GM18505 (cell line): Measurements from ENCODE around the gene PDCD1.
"Not testable (repeated sequence)": the region's sequence is repeated elsewhere in the genome, so short reads cannot be mapped to it uniquely, and the experiment has no call there.

Experiments
- ATAC-seq: cut with Tn5 transposase; IDR thresholded peaks from one replicate; pipeline ENCODE4 v1.9.1; 2021; ENCODE audit not compliant: unreplicated experiment
- POLR2A ChIP-seq: IDR thresholded peaks from 4 replicates; pipeline ENCODE4 v1.6.1; 2011; ENCODE audit warnings: borderline replicate concordance; ENCODE audit not compliant: insufficient read depth, insufficient read length; ENCODE audit errors: extremely low read depth

PDCD1 gene

DNA sequence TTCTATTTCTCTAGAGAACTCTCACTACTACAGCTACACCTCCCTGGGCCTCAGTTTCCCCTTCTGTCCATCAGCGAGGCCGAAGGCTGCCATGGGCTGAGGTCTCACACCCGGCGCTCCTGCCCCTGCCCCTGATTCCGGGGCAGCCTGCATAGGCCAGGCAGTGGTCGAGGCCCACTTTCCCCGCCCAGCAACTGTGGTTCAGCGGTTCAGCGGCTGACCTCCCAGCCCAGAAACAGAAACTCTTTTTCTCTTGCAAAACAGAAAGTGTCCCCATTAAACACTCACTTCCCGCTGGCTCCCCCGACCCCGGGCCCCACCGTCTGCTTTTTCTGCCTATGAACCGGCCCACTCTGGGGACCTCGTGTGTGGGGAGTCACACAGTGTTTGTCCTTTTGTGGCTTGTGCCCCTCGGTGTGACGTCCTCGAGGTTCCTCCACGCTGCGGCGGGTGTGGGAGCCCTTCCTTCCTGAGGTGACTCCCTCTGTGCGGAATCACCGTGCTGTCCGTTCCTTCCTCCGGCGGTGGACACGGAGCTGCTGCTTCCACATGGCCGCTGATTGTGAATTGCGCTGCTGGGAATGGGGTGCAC, 16.0 kb downstream of the PDCD1 start:
- ATAC-seq = no peak
- no peak for TF ChIP-seq POLR2A

DNA sequence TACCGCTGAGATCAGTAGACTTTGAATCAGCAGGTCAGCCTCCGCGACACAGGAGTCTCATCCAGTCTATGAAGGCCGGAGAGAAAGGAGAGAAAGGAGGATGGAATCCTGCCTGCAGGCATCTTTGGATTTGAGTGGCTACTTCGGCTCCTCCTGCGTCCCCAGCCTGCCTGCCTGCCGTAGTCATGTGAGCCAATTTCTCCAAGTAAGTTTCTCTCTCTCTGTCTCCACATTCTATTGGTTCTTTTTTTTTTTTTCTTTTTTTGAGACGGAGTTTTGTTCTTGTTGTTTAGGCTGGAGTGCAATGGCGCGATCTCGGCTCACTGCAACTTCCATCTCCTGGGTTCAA, 16.7 kb downstream of the PDCD1 start:
- no peak for TF ChIP-seq POLR2A
- ATAC-seq = no peak

DNA sequence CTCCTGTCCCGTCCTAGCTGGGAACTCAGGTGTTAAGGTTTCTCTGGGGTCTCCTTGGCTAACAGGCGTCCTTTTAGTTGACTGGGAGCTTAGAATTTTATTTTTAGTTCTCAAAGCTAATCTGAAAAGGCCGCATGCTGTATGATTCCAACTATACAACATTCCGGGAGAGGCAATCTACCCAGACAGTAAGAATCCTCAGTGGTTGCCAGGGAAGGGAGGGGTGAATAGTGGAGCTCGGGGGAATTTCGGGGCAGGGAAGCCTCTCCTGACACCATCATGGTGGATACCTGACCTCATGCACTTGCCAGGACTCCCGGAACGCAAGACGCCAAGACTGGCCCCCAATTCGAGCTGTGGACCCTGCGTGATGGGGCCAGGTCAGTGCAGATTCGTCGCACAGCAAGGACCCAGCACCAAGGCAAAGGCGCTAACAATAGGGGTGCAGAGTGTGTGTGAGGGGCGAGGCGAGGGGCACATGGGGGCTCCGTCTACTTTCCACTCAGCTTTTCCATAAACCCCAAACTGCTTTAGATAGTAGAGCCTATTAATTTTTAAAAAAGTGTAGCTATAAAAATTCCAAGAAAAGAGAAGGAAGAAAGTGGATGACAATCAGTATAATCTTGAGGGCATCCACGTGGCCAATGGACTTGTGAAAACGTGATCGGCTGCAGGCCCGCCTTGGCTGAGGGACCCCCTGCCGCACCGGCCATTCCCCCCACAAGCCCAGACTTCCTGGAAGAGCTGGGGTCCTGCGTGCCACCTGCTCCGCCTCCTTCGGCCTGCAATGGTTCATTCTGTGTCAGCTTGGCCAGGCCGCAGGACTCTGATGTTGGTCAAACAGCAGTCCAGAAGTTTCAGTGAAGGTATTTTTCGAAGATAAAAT, 17.3 kb downstream of the PDCD1 start:
- no peak for ATAC-seq

DNA sequence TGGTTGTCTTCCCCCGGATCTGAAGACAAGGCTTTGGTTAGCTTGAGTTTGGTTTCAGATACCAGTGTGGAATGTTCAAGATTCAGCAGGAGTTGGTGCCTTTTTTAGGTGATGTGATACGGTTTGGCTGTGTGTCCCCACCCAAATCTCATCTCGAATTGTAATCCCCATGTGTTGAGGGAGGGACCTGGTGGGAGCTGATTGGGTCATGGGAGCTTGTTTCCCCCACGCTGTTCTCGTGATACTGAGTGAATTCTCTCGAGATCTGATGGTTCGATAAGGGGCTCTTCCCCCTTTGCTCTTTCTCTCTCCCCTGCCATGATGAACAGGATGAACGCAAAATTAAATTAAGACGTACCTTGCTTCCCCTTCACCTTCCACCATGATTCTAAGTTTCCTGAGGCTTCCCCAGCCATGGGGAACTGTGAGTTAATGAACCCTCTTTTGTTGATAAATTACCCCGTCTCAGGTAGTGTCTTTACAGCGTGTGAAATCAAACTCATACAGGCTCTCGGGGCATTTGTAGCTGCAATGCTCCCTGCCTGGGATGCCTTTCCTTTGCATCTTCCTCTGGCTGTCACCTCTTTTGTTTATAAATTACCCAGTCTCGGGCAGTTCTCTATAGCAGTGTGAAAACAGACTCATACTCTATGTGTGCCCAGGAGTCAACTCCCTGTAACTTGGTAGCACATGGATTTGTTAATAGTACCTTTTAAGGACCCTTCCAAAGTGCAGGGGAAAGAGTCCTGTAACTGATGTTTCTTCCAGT, 21.3 kb downstream of the PDCD1 start:
- TF ChIP-seq POLR2A = no peak
- ATAC-seq = no peak

More for the DNA sequence above, 17.3 kb downstream of the PDCD1 start:
- no peak for TF ChIP-seq POLR2A

DNA sequence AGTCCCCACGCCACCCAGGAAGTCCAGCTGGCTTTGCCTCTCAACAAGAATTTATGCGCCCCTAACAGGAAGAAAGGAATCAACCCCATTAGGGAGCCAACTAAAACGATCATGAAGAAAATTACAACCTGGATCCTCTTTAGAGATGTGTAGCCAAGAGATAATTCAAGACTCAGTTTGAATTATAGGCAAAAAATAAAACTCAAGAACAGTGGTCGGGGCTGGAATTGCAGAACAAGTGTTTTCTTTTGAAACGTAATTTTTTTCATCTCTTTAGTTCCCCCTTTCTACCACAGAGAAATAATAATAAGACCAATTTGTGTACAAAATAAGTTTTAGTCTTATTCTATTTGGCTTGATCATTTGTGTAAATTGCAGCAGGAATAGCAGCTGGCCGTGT, 22.4 kb downstream of the PDCD1 start:
- ATAC-seq = no peak
- TF ChIP-seq POLR2A = no peak

DNA sequence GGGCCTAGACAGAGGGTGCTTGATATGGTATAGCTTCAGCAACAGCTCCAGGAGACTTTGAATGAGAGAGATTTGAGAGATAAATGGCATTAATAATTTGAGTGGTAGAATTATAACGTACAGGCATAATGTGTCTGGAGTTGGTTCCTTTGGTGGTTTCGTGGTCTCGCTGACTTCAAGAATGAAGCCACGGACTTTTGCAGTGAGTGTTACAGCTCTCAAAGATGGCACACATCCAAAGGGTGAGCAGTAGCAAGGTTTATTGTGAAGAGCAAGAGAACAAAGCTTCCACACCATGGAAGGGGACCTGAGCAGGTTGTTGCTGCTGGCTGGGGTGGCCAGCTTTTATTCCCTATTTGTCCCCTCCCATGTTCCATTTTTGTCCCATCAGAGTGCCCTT, 23.1 kb downstream of the PDCD1 start:
- no peak for TF ChIP-seq POLR2A
- ATAC-seq = no peak

DNA sequence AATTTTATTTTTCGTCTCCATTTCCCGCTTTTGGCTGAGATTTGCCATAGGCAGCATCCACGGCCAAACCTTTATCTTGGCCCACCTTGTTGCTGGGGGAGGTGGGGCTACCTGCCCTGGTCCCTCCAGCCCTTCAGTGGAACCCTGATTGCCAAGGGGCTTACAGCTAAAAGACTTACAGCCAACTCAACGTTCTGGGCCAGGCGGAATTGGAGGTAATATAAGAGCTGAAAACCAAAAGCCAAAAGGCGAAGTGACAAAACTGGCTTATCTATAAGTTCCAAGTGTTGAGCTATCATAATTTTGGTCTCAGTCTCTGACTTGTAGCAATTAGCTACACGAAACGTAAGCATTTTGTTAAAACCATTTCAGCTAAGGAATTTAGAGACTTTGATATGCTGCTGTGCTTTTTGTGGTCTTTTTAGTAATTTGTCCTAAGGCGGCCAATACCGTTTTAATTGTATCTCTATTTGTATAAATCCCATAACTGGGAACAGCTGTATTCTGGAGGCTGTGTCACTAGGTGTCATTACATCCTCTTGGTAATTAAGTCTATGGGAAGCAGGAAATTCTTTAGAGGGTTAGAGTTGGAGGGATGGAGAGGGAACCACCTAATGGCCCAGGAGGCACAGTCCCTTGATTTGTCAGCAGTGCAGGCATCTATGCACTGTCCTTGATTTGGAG, 24.0 kb downstream of the PDCD1 start:
- no peak for ATAC-seq
- no peak for TF ChIP-seq POLR2A

DNA sequence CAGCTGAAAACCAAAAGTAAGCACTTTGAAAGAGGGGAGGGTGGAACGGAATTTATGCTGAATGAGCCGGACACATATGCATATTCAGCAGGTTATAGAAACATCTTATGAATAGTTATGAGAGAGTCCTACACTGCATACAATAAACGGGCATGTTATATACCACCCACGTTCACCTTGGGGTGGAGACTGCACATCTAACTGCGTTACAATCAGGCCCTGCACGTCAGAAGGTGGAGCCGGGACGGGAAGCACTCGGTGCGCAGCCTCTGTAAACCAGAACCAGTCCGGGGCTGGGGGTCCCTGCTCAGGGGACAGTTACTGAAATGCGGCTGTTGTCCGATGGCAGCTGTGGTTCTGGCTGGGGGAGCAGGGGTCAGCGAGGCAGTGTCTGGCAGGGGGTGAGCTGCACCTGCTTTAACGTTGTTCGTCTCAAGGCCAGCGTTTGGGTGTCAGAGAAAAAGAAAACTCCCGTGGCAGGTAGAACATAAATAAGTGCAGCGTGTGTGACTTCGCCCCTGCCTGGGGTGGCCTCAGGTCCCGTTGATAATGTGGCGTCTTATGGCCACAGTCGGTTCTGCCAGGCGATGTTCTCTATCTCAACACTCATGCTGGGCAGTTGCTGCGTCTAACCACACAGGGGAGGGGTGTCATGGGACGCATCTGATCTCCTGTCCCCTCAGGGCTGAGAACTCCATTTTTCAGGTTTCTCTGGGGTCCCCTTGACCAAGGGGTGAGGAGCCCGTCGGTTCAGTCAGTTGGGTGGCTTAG, 24.8 kb downstream of the PDCD1 start:
- not testable (repeated sequence) for ATAC-seq

DNA sequence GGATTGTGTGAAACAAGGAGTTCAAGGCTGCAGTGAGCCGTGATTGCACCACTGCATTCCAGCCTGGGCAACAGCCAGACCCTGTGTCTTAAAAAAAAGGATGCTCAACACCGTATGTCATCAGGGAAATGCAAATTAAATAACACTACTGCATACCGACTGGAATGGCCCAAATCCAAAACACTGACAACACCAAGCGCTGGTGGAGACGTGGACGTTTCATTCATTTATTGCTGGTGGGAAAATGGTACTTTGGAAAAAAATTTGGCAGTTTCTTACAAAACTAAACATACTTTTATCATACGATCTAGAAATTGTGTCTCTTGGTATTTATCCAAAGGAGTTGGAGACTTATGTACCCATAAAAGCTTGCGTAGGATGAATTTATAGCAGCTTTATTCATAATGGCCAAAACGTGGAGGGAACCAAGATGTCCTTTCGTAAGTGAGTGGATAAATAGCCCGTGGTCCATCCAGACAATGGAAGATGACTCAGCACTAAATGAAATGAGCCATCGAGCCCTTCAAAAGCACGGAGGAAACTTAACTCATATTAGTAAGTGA, 25.5 kb downstream of the PDCD1 start:
- ATAC-seq = no peak

DNA sequence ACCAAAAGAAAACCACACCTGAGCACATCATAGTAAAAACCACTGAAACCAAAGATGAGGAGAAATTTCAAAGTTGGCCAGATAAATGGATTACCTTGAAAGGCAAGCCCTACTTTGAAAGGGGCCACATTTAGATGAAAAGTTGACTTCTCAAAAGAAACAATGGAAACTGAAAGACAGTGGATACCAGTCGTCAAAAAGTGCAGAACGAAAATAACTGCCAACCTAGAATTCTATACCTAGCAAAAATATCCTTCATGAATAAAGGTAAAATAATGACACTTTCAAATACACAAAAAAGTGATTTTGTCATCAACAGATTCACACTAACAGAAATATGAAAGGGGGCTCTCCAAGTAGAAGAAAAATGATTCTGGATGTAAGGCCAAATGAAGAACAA, 31.3 kb downstream of the PDCD1 start:
- no peak for TF ChIP-seq POLR2A
- no peak for ATAC-seq

More for the DNA sequence above, 25.5 kb downstream of the PDCD1 start:
- TF ChIP-seq POLR2A = no peak

DNA sequence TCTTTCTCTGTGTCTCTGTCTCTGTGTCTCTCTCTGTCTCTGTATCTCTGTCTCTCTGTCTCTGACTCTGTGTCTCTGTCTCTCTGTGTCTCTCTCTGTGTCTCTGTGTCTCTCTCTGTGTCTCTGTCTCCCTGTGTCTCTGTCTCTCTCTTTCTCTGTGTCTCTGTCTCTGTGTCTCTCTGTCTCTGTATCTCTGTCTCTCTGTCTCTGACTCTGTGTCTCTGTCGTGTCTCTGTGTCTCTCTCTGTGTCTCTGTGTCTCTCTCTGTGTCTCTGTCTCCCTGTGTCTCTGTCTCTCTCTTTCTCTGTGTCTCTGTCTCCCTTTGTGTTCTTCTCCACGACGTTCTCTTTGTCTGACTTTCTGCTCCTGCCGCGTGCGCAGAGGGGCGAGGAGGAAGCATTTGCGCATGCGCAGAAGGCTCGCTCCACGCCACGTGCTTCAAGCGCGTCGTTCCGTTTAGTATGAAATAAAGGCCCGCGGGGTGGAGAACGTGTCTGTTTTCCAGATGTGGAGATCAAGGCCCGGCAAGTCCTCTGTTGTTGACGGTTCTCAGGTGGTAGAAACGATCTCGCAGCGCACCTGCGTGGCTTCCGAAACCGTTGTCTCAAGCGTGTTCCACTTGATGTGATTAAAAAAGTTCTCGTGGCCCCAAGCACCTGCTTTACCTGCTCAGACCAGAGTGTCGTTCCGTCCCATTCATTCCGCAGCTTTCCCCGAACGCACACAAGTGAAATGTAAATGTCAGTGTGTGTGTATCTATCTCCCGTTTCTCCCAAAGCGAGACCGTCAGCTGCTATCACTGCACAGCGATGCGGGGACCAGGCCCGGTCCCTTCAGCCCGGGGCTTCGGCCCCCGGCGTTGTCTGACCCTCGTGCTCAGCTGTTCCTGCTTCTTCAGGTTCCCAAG, 34.9 kb downstream of the PDCD1 start:
- ATAC-seq = not testable (repeated sequence)

DNA sequence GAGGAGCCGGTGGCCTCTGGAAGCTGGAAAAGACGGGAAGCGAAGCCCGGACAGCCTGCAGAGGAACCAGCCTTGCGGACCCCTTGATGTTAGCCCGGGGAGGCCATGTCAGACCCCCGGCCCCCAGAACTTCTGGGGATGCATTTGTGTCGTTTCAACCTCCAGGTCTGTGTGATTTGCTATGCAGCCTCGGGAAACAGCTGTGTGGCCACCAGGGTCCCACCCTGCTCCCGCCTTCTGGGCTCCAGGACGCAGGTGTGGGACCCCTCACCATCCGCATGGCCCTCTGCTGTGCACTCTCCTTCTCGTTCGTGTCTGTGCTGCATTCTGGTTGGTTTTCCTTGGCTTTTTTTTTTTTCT, 36.5 kb downstream of the PDCD1 start:
- no peak for ATAC-seq
- TF ChIP-seq POLR2A = no peak
